Lower leg skin (tissue), 4 donors: ENCODE results near the gene CDC25B. TPM values are rescaled to one million over a fixed set of nuclear protein-coding genes. Genes with fewer than 3 reads are reported as not detected.

ENCODE experiments used
- DNase-seq, 2 donors: peaks; one replicate each; pipeline ENCODE4 v3.0.0-alpha.2; 2019; ENCODE audit warnings: low spot score in 2 of 2
- H3K4me3 ChIP-seq: fragments of 200-600 bp; sonication (generic); 2 replicates; pipeline ENCODE4 v1.5.1; 2017; ENCODE audit warnings: mild to moderate bottlenecking, low read depth; ENCODE audit not compliant: poor library complexity, severe bottlenecking
- CTCF ChIP-seq, 3 donors: fragments of 450-650 bp; IDR thresholded peaks; one replicate each; pipeline ENCODE4 v1.5.1; 2016; ENCODE audit warnings: antibody characterized with exemption in 3 of 3, mild to moderate bottlenecking in 3 of 3, moderate library complexity in 2 of 3
- POLR2A ChIP-seq, 2 donors: fragments of 450-650 bp; IDR thresholded peaks; one replicate each; pipeline ENCODE4 v1.6.1; 2016 to 2017; ENCODE audit warnings: antibody characterized with exemption in 2 of 2, mild to moderate bottlenecking in 1 of 2, moderate library complexity in 1 of 2
- whole genome bisulfite sequencing, 2 donors: methylation state at CpG; one replicate each; pipeline ENCODE4 v1.1.5; 2018; 5-methylcytosine and 5-hydroxymethylcytosine counted together
- intact Hi-C: fragments of 100-400 bp; cut with DNase I; formaldehyde crosslinking; loops from one replicate; pipeline ENCODE4 v1.15.0; 2023; ENCODE audit warnings: low total_unique reads
- total RNA-seq, 4 donors: library from RNA; depleted of rRNA; stranded (reverse); fragments of >200 nt; gene quantifications; one replicate each; pipeline ENCODE4 v1.1.0, GENCODE V29; 2016

The CDC25B gene
- total RNA-seq, 4 donors from 2014 or later: 13.5 to 23.2 (median 18.5) TPM

- H3K4me3 ChIP-seq: no peak overlapping the region
- intact Hi-C loops: no loop called here
- no peak for TF ChIP-seq POLR2A (IDR thresholded peaks at IDR 0.05)
- TF ChIP-seq CTCF (IDR thresholded peaks at IDR 0.05): no peak
- WGBS, 2 donors: 85% methylated on average over 15 to 16 of the region's 16 CpGs
- no peak for DNase-seq
These were observed 41.9 kb upstream of the CDC25B start for GRCh38 chr20:3754276-3754630.

- no peak overlapping the region for H3K4me3 ChIP-seq
- WGBS, 2 donors: 80 to 87% methylated on average over 7 of the region's 7 CpGs
- TF ChIP-seq POLR2A (IDR thresholded peaks at IDR 0.05) (no peak), CTCF (IDR thresholded peaks at IDR 0.05) (no peak)
- no peak for DNase-seq
- intact Hi-C loops: no loop called here
These were observed 40.8 kb upstream of the CDC25B start for GRCh38 chr20:3755269-3755668.

GRCh38 chr20:3755814-3756480 lies 40.2 kb upstream of the CDC25B start:
- DNase-seq: no peak
- 81 to 94% methylated on average over 4 of the region's 5 CpGs for WGBS, 2 donors
- H3K4me3 ChIP-seq: no peak overlapping the region
- intact Hi-C loops: no loop called here
- no peak for TF ChIP-seq CTCF (IDR thresholded peaks at IDR 0.05)
- no peak for TF ChIP-seq POLR2A (IDR thresholded peaks at IDR 0.05)

- no peak for DNase-seq
- H3K4me3 ChIP-seq: no peak overlapping the region
- WGBS, 2 donors: 77 to 89% methylated on average over 2 of the region's 2 CpGs
- TF ChIP-seq CTCF (IDR thresholded peaks at IDR 0.05) (no peak), POLR2A (IDR thresholded peaks at IDR 0.05) (no peak)
- intact Hi-C loops: no loop called here
These were observed 38.8 kb upstream of the CDC25B start for GRCh38 chr20:3757268-3757667.

GRCh38 chr20:3758566-3758965 lies 37.5 kb upstream of the CDC25B start:
- intact Hi-C loops: no loop called here
- TF ChIP-seq POLR2A (IDR thresholded peaks at IDR 0.05): no peak
- TF ChIP-seq CTCF (IDR thresholded peaks at IDR 0.05): no peak
- DNase-seq: no peak
- 93 to 95% methylated on average over 11 of the region's 11 CpGs for WGBS, 2 donors
- H3K4me3 ChIP-seq: no peak overlapping the region

- no peak for DNase-seq
- WGBS, 2 donors: 81 to 89% methylated on average over 11 of the region's 11 CpGs
- intact Hi-C loops: no loop called here
These were observed 36.7 kb upstream of the CDC25B start for GRCh38 chr20:3759316-3759823.

More at GRCh38 chr20:3759316-3759823, 36.7 kb upstream of the CDC25B start:
- no peak for TF ChIP-seq CTCF (IDR thresholded peaks at IDR 0.05)
- no peak for TF ChIP-seq POLR2A (IDR thresholded peaks at IDR 0.05)
- no peak overlapping the region for H3K4me3 ChIP-seq
